K562 (cell line): ENCODE results near the gene MARK2. TPM values are rescaled to one million over a fixed set of nuclear protein-coding genes. Genes with fewer than 3 reads are reported as not detected.

Experiments used
- ATAC-seq: fragments of 200-7000 bp; cut with Tn5 transposase; 3 replicates; pipeline ENCODE4 v1.9.1; 2020; ENCODE audit warnings: moderate library complexity
- BruUV-seq: library from RNA; stranded (reverse); fragments of 400-500 nt; replicated peaks from 2 replicates; lab custom pipeline; 2021; lab: Mats Ljungman, UMichigan
- CTCF ChIA-PET: fragments of 300-600 bp; formaldehyde crosslinking; extraction: SDS; loops from one replicate; lab custom pipeline; 2021; ENCODE audit warnings: low intra/inter-chr PET ratio; lab: Yijun Ruan, JAX
- POLR2A ChIA-PET: fragments of 300-600, 350-650 bp; sonication (Branson Sonifier 250); formaldehyde crosslinking; extraction: SDS; loops from one replicate; lab custom pipeline; 2021; ENCODE audit warnings: antibody characterized with exemption, inconsistent platforms; lab: Yijun Ruan, JAX
- DNase-seq, 4 experiments: peaks; one replicate each; pipeline versions ENCODE4 v3.0.0 to v3.0.0-alpha.2; 2011 to 2018; ENCODE audit warnings: low spot score in 3 of 4, mixed read lengths in 3 of 4; ENCODE audit errors: extremely low read depth in 1 of 4
- FAIRE-seq: peaks from 2 replicates; lab custom pipeline; 2011; peaks lifted over from hg19 to GRCh38; lab: Jason Lieb, UNC
- H2AFZ ChIP-seq: 2 replicates; pipeline ENCODE4 v1.6.0; 2011; ENCODE audit warnings: low read depth, low read length, control low read depth, inconsistent platforms
- H3K27ac ChIP-seq: fragments of 200-600 bp; 3 replicates; pipeline ENCODE4 v1.8.0; 2011; ENCODE audit warnings: low read depth, mild to moderate bottlenecking, control low read depth, inconsistent platforms, low read length, moderate library complexity, mixed read lengths; ENCODE audit errors: extremely low read depth
- H3K27me3 ChIP-seq, 2 experiments: fragments of 300-600 bp in 1 of 2; 2 replicates in 1 of 2; 3 replicates in 1 of 2; pipeline versions ENCODE4 v1.6.0 to v1.8.0; 2011; ENCODE audit warnings: inconsistent platforms in 2 of 2, low read length in 2 of 2, mild to moderate bottlenecking in 1 of 2, mixed read lengths in 1 of 2, moderate library complexity in 1 of 2; ENCODE audit not compliant: control insufficient read depth in 2 of 2, insufficient read depth in 2 of 2
- H3K36me3 ChIP-seq: fragments of 300-600 bp; 3 replicates; pipeline ENCODE4 v1.8.0; 2011; ENCODE audit warnings: mild to moderate bottlenecking, low read length, inconsistent platforms; ENCODE audit not compliant: control insufficient read depth, insufficient read depth
- H3K4me1 ChIP-seq, 2 experiments: fragments of 200-600 bp in 1 of 2; replicated peaks in 1 of 2; 2 replicates in 1 of 2; 3 replicates in 1 of 2; pipeline versions ENCODE4 v1.5.1 to v1.8.0; 2011; ENCODE audit warnings: inconsistent platforms in 2 of 2, low read length in 2 of 2, mild to moderate bottlenecking in 1 of 2, mixed read lengths in 1 of 2, moderate library complexity in 1 of 2; ENCODE audit not compliant: control insufficient read depth in 2 of 2, insufficient read depth in 2 of 2
- H3K4me2 ChIP-seq: 2 replicates; pipeline ENCODE4 v1.6.1; 2011; ENCODE audit warnings: low read length, control low read depth, inconsistent platforms, mixed read lengths; ENCODE audit not compliant: insufficient read depth
- H3K4me3 ChIP-seq: fragments of 200-600 bp; sonication (generic), shearing (Covaris generic); 2 replicates; pipeline ENCODE4 v1.5.1; 2016; ENCODE audit warnings: control low read depth, inconsistent platforms
- H3K79me2 ChIP-seq: fragments of 200-600 bp; 3 replicates; pipeline ENCODE4 v1.8.0; 2011; ENCODE audit warnings: low read length, inconsistent platforms; ENCODE audit not compliant: control insufficient read depth, insufficient read depth
- H3K9ac ChIP-seq, 2 experiments: 2 replicates each; pipeline versions ENCODE4 v1.6.0 to v1.6.1; 2011; ENCODE audit warnings: low read depth in 2 of 2, low read length in 2 of 2, control low read depth in 1 of 2, inconsistent platforms in 1 of 2, mild to moderate bottlenecking in 1 of 2, mixed read lengths in 1 of 2; ENCODE audit not compliant: insufficient read depth in 1 of 2
- H3K9me1 ChIP-seq: one replicate; pipeline ENCODE4 v1.6.0; 2011; ENCODE audit warnings: inconsistent platforms, mild to moderate bottlenecking, low read length, moderate library complexity; ENCODE audit not compliant: control insufficient read depth, insufficient read depth
- H3K9me3 ChIP-seq: replicated peaks from 2 replicates; pipeline ENCODE4 v1.5.1; 2011; ENCODE audit warnings: low read depth, low read length, inconsistent platforms; ENCODE audit not compliant: control insufficient read depth, insufficient read depth
- H4K20me1 ChIP-seq: replicated peaks from 2 replicates; pipeline ENCODE4 v1.6.1; 2011; ENCODE audit warnings: low read length, inconsistent platforms, mixed read lengths; ENCODE audit not compliant: control insufficient read depth, insufficient read depth
- ATF6 ChIP-seq: sonication (generic); formaldehyde crosslinking; IDR thresholded peaks from 2 replicates; pipeline ENCODE4 v1.4.0; 2020; ENCODE audit warnings: mild to moderate bottlenecking, missing genetic modification reagents
- E2F1 ChIP-seq: sonication (generic); formaldehyde crosslinking; IDR thresholded peaks from 2 replicates; pipeline ENCODE4 v1.8.1; 2023; ENCODE audit warnings: mild to moderate bottlenecking, missing genetic modification reagents, moderate library complexity
- FIP1L1 ChIP-seq: fragments of 200-400 bp; formaldehyde crosslinking; IDR thresholded peaks from 2 replicates; pipeline ENCODE4 v1.6.1; 2018; ENCODE audit warnings: mild to moderate bottlenecking, low read depth, low read length; ENCODE audit not compliant: poor library complexity, severe bottlenecking
- L3MBTL2 ChIP-seq: fragments of 450-650 bp; IDR thresholded peaks from 2 replicates; pipeline ENCODE4 v1.6.1; 2016; ENCODE audit warnings: mild to moderate bottlenecking, moderate library complexity
- MED1 ChIP-seq: sonication (generic); formaldehyde crosslinking; IDR thresholded peaks from 2 replicates; pipeline ENCODE4 v1.8.1; 2023; ENCODE audit warnings: missing genetic modification reagents, borderline replicate concordance
- MYNN ChIP-seq, 2 experiments: sonication (generic); formaldehyde crosslinking in 1 of 2; IDR thresholded peaks; 2 replicates each; pipeline versions ENCODE4 v1.5.0 to v1.6.1; 2016 to 2020; ENCODE audit warnings: antibody characterized with exemption in 1 of 2, missing genetic modification reagents in 1 of 2
- RBM39 ChIP-seq: fragments of 200-400 bp; formaldehyde crosslinking; optimal IDR thresholded peaks from 2 replicates; pipeline ENCODE3; 2018; ENCODE audit warnings: low read depth, low read length
- RFX1 ChIP-seq: fragments of 450-650 bp; IDR thresholded peaks from 2 replicates; pipeline ENCODE4 v1.6.1; 2016; ENCODE audit warnings: mild to moderate bottlenecking, moderate library complexity
- USF2 ChIP-seq: sonication (generic); formaldehyde crosslinking; IDR thresholded peaks from 2 replicates; pipeline ENCODE4 v1.5.0; 2020; ENCODE audit warnings: missing genetic modification reagents
- ZNF830 ChIP-seq: fragments of 250-450 bp; sonication (Bioruptor Pico); IDR thresholded peaks from 2 replicates; pipeline ENCODE4 v1.5.0; 2021; ENCODE audit warnings: mild to moderate bottlenecking
- WGBS: fragments of 100-300 bp; shearing (Covaris generic); methylation state at CpG from one replicate; pipeline ENCODE4 v1.1.6; 2016; ENCODE audit warnings: low coverage, mixed read lengths; ENCODE audit not compliant: insufficient coverage; ENCODE audit errors: missing lambda C conversion rate; 5-methylcytosine and 5-hydroxymethylcytosine counted together
- in situ Hi-C: fragments of 300-500 bp; cut with MboI; formaldehyde crosslinking; loops from 4 replicates; pipeline ENCODE4 v1.15.0; 2018; ENCODE audit warnings: inconsistent platforms, mixed read lengths
- intact Hi-C: fragments of 100-400 bp; cut with micrococcal nuclease; formaldehyde crosslinking; loops from 2 replicates; pipeline ENCODE4 v1.14.2; 2022
- polyA plus RNA-seq, 8 experiments: library from polyadenylated mRNA; depleted of rRNA in 4 of 8; stranded (reverse) in 5 of 8; unstranded in 3 of 8; fragments of >200 nt; fragmentation: Nextera tagmentation in 2 of 8; fragmentation: Illumina TruSeq in 1 of 8; extraction: Ambion mirVana in 2 of 8; extraction: Trizol in 1 of 8; gene quantifications; 2 replicates each; pipeline versions ENCODE4 v1.2.1 to v1.2.3, GENCODE V29; 2011 to 2014; ENCODE audit warnings: inconsistent platforms in 1 of 8, missing spikeins in 1 of 8
- total RNA-seq, 7 experiments: library from RNA; depleted of rRNA in 6 of 7; stranded (reverse); fragments of >200 nt in 6 of 7; fragmentation: Illumina TruSeq in 2 of 7; extraction: Trizol in 2 of 7; gene quantifications; 2 replicates each; pipeline versions ENCODE4 v1.2.1 to v1.2.3, GENCODE V29; 2011 to 2021; ENCODE audit warnings: low replicate concordance in 1 of 7

The MARK2 gene
- total and polyA plus RNA-seq, 9 of the 15 experiments (the other 6 are each of a cell fraction or from before 2014, with no cell fraction given), result 0.32 to 43.5 (median 15.1) TPM

- H3K36me3 ChIP-seq, result peaks cover 92% of the 10 kb centered on the region; the same call in 2 of the 3 replicates
- POLR2A ChIA-PET, result interaction anchor here (0.6 kb wide), 1 partner anchor 61 kb away, joined by 3 read pairs; no protein-coding TSS in a partner anchor
- intact Hi-C loops (no loop called here), in situ Hi-C loops (no loop called here)
- ATAC-seq, result peak; percentile 16; the same call in 1 of the 3 replicates
- no peak for FAIRE-seq
- no peak overlapping the region for H3K9ac ChIP-seq
- no peak for DNase-seq
- no peak for TF ChIP-seq E2F1 (CRISPR knock-in tag)
- no peak for TF ChIP-seq RBM39
- TF ChIP-seq RFX1, result peak; percentile 79
- TF ChIP-seq L3MBTL2, result no peak
- TF ChIP-seq USF2 (CRISPR knock-in tag), result no peak
- peak; percentile 99 for TF ChIP-seq MYNN (IDR thresholded peaks at IDR 0.05)
- TF ChIP-seq MYNN (CRISPR knock-in tag; IDR thresholded peaks at IDR 0.05), result peak; percentile 80; the same call in 1 of the 2 replicates
- TF ChIP-seq ZNF830, result no peak
- no peak for TF ChIP-seq FIP1L1
- TF ChIP-seq ATF6, result no peak
- no peak for TF ChIP-seq MED1 (CRISPR knock-in tag)
- 89% methylated on average over 6 of the region's 6 CpGs for WGBS
- no TSS peak for BruUV-seq
- no peak overlapping the region for H3K4me3 ChIP-seq
- H3K9me3 ChIP-seq, result no peaks in the 10 kb centered on the region
- no peak overlapping the region for H3K4me2 ChIP-seq
- H4K20me1 ChIP-seq, result 0 out of 2 replicates have a peak, but pooled peaks cover 11% of the 10 kb centered on the region
- no peaks in the 10 kb centered on the region for H3K27me3 ChIP-seq
- H3K27ac ChIP-seq, result no peak overlapping the region
- no peaks in the 10 kb centered on the region for H3K79me2 ChIP-seq
- H3K9me1 ChIP-seq, result no peaks in the 10 kb centered on the region
- CTCF ChIA-PET, result interaction anchor here (2.2 kb wide), 1 partner anchor 68 kb away, joined by 13 read pairs; no protein-coding TSS in a partner anchor
- H3K4me1 ChIP-seq, result peaks cover 0 to 35% of the 10 kb centered on the region in 2 experiments; a peak in 2 of 5 replicates
- H2AFZ ChIP-seq, result no peak overlapping the region
Measured at GRCh38 chr11:63905179-63905578, 66.3 kb downstream of the MARK2 start.
